GM21515 (cell line): ENCODE results near the gene ZNF746.
"Not testable (repeated sequence)": the region's sequence is repeated elsewhere in the genome, so short reads cannot be mapped to it uniquely, and the experiment has no call there.

Source experiments
- ATAC-seq: cut with Tn5 transposase; IDR thresholded peaks from one replicate; pipeline ENCODE4 v1.9.1; 2021; ENCODE audit not compliant: unreplicated experiment

ZNF746 gene

GRCh38 chr7:149459540-149460452 lies 37.8 kb downstream of the ZNF746 start:
- ATAC-seq = peak; percentile 30

DNA sequence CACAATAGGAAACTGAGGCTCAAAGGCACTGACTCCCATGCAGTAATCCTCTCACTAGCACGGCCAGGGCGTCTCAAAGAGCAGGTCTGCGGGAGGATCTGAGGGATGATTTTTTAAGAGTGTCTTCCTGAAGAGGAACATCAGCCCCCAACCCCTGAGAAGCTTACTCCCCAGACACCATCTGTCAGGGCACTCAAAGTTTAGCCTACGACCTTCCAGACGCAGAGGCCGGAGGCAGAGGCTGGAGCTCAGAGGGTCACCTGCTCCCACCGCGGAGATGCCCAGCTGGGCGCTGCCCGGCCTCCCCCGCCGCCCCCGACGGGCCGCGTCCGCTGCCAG lies 38.4 kb downstream of the ZNF746 start:
- no peak for ATAC-seq

- ATAC-seq = no peak
Measured at GRCh38 chr7:149458235-149458634, 39.4 kb downstream of the ZNF746 start.

DNA sequence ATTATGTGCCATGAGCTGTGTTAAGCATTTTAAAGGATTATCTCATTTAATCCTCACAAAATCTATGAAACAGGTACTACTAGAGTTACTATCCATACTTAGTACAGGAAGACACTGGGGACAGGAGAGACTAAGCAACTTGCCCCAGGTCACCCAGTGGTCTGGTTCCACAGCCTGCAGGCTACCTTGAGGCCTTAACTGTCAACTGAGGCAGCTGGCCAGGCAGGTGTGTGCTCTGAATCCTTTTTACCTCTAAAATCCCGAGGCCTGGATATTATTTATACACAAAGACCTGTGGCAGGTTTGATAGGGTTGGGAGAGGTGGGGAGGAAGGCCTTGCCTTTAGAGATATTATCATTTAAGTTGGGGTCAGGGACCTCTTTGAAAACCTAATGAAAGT lies 39.8 kb downstream of the ZNF746 start:
- ATAC-seq = no peak

- ATAC-seq = no peak
Measured at GRCh38 chr7:149456506-149457421, 40.8 kb downstream of the ZNF746 start.

DNA sequence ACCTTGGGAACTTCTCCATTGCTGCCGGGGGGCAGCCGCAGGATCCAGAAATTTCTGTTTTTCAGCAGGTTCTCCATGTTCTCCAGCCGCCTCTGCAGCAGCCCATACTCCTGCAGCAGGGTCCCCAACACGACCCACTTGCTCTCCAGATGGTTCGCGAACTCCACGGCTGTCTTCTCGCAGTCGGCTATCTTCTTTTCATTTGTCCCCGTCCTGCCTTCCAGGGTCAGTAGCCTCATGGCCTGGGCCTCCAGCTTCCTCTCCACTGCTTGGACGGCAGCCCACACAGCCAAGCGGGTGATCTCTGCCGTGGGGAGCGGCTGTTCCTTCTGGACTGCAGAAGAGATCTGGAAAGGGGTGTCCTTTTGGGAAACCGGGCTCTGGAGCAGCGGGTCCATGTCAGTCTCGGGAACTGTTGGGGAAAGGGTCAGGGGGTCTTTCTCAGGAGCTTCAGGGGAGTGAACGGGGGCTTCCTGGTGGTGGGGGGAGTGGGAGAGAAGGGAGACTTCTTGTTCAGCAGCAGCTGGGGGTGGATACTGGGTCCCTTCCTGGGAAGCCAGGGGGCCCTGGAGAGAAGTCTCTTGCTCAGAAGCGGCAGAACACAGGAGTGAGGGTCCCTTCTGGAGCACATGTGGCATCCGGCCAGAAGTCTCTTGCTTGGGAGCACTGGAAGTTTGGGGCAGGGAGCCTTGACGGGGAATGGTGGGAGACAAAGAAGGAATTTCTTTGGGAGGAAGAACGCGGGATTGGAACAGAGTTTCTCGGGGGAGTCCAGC lies 42.2 kb downstream of the ZNF746 start:
- no peak for ATAC-seq

DNA sequence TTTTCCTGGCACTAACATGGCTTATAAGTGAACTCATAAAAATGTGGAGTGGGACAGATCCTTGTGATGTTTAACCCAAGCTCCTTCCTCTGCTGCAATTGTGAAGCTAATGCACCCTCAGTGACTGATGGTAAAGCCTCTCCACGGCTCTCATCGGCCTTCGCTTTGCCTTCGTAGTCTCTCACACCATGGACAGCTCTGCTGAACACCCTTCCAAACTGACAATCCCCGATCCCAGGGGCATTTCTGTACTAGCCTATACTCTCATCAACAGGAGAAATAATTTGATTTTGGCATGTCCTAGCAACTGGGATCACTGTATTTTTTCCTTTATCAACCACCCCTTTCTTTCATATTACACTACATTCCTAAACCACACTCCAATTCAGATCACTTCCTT lies 42.9 kb downstream of the ZNF746 start:
- no peak for ATAC-seq

GRCh38 chr7:149454006-149454405 lies 43.6 kb downstream of the ZNF746 start:
- no peak for ATAC-seq

- ATAC-seq = no peak
Measured at GRCh38 chr7:149450821-149451220, 46.8 kb downstream of the ZNF746 start.

- ATAC-seq = no peak
Measured at GRCh38 chr7:149449897-149450296, 47.7 kb downstream of the ZNF746 start.

GRCh38 chr7:149448961-149449360 lies 48.6 kb downstream of the ZNF746 start:
- no peak for ATAC-seq

DNA sequence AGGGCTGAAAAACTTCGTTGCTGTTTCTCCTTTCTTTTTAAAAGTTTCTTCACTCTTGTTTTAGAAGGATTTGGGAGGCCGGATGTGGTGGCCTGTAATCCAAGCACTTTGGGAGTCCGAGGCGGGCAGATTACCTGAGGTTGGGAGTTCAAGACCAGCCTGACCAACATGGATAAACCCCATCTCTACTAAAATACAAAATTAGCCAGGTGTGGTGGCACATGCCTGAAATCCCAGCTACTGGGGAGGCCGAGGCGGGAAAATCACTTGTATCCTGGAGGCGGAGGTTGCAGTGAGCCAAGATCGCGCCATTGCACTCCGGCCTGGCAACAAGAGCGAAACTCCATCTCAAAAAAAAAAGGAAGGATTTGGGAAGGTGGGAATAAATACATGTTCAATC lies 51.6 kb downstream of the ZNF746 start:
- ATAC-seq = not testable (repeated sequence)

DNA sequence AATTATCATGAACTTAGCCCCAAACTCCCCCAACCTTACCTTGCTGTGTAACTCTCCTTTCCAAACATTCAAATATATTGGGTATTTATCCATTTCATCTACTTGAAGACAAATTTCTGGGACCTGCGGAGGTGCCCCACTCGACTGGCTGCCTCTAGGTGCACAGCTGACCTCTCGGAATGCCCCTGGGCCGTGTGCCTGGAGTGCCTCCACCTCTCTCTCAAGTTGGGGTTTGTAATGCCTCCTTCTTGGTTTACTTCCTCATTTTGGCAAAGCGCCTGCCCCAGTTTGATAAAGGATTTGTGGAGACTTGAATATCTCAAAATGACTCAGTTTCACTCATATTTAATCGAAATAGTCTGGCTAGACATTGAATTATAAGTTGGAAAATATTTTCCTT lies 53.3 kb downstream of the ZNF746 start:
- no peak for ATAC-seq

- no peak for ATAC-seq
Measured at GRCh38 chr7:149443523-149443922, 54.1 kb downstream of the ZNF746 start.

GRCh38 chr7:149442924-149443323 lies 54.7 kb downstream of the ZNF746 start:
- ATAC-seq = no peak

DNA sequence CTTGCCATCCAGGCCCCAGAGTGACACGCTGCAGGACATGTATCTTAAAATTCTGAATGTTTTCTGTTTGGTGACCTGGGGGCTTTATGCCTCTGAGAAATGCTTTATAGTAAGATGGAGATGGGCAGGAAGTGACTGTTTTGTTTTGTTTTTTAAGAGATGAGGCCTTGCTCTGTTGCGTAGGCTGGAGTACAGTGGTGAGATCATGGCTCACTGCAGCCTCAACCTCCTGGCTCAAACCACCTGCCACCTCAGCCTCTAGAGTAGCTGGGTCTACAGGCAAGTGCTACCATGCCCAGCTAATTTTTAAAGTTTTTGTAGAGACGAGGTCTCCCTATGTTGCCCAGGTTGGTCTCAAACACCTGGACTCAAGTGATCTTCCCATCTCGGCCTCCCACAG lies 57.4 kb downstream of the ZNF746 start:
- ATAC-seq = no peak

DNA sequence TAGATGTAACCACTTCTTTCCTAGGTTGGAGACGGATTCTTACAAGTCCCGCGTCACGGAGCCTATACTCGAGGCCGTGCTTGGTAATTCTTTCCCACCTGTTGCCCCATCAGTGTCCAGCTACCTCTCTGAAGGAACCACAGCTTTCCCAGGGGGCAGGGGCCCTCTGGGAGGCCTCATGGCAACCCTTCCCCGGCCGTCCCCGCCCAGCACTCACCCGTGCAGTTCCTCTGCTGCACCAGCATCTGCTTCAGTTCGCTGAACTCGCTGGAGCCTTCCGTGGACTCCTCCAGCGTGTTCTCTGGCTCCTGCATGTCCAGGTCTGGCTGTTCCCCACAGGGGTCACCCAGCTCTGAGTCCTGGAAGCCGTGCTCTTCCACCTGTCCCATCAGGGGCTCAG lies 61.3 kb downstream of the ZNF746 start:
- no peak for ATAC-seq

GRCh38 chr7:149433124-149433523 lies 64.5 kb downstream of the ZNF746 start:
- ATAC-seq = no peak

DNA sequence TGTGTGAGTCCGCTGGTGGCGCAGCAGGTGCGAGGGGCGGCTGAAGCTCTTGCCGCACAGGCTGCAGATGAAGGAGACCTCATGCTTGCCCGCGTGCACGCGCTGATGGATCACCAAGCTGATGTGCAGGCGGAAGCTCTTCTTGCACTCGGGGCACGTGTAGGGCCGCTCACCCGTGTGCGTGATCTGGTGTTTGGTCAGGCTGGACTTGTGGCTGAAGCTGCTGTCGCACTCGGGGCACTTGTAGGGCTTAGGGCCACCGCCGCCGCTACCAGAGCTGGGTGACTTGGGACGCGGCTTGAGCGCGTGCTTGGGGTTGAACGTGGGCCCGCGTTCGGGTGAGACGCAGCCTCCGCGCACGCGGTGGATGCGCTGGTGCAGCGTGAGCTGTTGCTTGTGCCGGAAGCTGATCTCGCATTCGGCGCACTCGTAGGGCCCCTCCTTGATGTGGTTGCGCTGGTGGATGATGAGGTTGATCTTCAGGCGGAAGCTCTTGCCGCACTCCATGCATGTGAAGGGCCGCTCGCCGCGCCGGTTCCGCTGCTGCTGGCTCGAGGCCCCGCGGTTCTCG lies 65.4 kb downstream of the ZNF746 start:
- ATAC-seq = no peak

DNA sequence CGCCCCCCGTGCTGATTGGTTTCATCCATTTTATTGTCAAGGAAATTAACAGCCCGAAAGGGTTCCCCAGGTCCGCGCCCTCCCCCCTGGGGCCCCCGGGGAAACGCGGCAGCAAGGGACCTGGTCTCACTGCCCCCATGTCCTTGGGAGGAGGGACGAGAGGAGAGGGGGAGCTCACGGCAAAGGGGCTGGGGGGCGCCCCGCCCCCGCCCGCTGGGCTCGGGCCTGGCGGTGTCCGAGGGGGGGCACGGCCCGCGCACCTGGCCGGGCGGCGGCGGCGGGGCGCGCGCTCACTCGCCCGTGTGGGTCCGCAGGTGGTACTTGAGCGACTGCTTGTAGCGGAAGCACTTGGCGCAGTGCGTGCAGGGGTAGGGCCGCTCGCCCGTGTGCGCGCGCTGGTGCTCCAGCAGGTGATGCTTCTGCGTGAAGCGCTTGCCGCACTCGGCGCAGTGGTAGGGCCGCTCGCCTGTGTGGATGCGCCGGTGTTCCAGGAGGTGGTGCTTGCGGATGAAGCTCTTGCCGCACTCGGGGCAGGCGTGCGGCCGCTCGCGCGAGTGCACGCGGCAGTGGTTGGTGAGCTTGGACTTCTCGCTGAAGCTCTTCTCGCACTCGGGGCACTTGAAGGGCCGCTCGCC lies 66.0 kb downstream of the ZNF746 start:
- ATAC-seq = no peak
